ENCODE data around the gene PRTG.
"Not testable (repeated sequence)": the region's sequence is repeated elsewhere in the genome, so short reads cannot be mapped to it uniquely, and the experiment has no call there.

The PRTG gene

DNA sequence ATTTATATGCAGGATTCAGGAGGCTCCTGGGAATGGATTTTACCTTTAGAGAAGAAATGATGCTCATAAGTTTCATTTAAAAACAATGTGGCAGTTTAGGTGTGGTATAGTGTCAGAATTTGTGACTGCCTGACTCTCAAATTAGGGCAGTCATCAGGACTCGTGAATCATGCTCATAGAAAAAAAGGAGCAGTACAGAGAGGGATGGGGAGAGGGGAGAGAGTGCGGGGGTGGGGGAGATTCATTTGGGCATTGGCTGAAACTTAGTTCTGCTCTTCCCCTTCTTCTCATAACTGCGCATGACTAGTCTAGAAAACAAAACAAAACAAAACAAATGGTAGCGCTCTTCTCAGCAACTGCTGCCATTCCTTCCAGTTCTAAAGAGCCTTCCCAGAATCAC lies 44.3 kb downstream of the PRTG start:
- DNase-seq, result no peak

DNA sequence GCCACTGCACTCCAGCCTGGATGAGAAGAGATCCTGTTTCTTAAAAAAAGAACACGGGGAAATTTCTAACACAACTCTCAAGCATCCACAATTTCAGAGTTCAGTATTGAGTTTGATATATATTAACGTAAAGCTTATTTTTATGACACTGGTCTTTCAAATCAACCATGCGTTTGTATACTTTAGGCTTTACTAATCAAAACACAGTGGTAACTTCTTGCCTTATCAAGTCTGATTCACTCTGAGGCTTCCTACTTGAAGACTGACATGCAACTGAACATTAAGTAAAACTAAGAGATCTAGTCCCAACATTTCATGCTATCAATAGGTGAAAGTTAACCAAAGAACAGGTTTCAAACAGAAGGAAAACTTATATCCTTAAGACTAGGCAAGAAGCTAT lies 46.7 kb downstream of the PRTG start:
- DNase-seq, result no peak

DNA sequence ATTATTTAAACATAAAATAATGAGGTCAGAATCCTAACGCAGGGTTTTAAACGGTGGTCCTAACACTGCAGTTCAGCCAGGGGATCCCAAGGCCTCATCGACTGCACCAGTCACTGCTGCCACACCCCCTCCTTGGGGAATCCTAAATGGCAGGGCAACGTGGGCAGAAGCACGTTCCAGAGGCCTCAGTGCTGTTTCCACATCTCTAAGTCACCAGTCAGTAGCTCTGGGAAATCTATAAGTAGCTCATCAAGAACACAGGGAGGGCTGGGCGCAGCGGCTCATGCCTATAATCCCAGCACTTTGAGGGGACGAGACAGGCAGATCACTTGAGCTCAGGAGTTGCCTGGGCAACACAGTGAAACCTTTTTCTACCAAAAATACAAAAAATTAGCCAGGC lies 47.5 kb downstream of the PRTG start:
- DNase-seq, result no peak

DNA sequence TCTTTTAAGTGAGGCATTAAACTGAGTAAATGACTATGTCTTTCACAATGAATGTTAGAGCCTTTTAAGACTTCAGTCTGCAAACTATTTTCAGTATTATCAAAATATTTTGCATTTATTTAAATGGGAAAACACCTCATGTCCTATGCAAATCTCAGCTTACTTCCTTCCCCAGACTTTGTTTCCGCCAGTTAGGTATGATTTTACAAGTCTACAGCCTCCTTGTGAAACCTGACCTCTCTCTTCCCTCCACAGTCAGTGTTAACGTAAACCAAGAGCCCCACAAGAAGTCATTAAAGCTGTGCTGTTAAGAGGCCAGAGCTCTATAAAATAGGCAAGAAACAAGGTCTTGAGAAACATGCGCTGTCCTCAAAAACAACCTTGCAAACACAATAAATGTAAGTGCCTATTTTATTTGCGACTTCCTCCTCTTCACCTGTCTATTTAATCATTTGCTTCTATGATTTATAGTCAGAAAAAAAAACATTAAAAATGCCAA lies 48.3 kb downstream of the PRTG start:
- no peak for DNase-seq

DNA sequence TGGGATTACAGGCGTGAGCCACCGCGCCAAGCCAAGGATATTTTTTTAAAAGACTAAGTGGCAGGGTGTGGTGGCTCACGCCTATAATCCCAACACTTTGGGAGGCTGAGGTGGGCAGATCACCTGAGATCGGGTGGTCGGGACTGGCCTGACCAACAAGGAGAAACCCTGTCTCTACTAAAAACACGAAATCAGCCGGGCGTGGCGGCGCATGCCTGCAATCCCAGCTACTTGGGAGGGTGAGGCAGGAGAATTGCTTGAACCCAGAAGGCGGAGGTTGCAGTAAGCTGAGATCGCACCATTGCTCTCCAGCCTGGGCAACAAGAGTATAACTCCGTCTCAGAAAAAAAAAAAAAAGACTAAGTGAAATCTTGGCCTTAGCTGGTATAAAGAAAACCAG lies 49.8 kb downstream of the PRTG start:
- not testable (repeated sequence) for DNase-seq

DNA sequence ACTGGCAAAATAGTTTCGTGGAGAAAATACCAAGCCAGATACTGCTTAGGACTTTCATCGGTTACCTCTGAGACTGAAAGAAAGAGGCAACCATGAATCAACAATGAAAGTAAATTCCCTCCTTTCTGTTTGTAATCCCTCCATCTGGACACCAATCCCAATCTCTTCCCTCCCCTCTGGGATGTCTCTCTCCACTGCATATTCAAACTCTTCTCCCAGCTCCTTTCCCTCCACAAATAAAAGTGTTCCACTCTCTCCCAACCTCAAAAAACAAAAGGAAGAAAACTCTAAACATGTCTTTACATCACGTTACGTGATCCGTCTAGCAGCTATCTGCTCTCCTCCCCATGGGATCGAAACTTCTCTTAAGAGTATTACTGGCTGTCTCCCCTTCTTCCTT lies 55.2 kb downstream of the PRTG start:
- DNase-seq, result no peak

DNA sequence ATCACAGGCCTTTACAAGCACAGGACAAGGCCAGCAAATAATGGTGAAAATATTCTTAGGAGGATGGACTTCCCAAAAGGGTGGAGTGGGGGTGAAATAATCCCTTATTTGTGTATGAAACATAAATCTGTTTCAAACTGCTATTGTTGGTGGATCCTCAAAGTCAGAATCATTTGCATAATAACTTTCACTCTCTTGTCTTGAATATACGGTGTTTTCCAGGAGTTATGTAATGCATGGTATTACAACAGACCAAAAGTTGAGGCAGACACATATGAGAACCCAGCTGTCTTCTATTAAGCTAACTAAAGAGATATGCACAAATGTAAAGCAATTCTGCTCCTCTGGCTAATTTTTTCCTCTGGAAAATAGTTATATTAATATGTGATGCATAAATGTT lies 57.7 kb downstream of the PRTG start:
- no peak for DNase-seq

DNA sequence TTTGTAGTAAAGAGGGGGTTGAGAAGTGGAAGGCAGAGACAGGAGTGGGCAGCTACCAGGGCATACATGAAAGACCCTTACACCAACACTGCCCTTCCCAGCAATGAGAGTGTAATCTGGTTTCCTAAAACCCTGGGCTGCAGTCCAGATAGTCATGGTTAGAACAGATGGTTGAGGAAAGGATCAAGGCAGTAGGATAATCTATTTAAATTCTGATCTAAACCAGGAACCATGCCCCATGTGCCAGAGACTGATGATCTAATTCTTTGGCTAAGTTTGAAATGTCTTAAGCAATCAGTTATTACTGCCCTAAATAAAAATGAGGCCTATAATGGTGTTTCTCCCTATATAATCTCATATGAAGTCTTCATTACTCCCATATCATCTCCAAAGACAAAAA lies 59.6 kb downstream of the PRTG start:
- no peak for DNase-seq

DNA sequence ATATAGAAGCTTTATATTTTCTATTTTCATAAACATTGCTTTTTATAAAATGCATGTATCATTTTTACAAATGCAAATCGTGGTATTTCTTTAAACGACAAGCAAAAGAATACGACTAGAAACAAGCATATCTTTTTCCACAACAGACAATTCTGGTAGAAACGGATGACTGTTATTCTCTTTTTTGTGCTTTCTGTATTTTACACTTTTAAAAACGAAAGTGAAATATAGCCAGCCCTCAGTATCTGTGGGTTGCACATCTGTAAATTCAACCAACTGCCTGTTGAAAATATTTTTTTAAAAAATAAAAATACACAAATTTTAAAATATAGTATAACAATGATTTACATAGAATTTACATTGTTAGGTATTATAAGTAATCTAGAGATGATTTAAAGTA lies 61.3 kb downstream of the PRTG start:
- DNase-seq, result no peak

DNA sequence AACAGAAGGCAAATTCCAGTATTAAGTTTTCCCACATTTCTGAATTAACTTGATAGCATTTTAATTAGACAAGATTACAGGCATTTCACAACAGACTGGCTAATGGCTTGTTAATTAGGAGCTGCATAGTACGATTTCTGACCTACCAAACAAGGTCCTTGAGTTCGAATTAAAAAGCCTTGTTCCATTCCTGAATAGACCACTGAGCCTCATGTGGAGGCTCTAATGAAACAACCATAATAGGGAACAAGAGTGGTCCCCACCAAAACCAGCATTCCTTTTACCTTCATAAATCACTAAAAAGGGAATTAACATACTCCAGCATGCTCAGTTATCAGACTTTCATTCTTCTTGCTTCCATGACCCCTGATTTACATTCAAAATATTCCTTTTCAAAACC lies 66.4 kb downstream of the PRTG start:
- no peak for DNase-seq

DNA sequence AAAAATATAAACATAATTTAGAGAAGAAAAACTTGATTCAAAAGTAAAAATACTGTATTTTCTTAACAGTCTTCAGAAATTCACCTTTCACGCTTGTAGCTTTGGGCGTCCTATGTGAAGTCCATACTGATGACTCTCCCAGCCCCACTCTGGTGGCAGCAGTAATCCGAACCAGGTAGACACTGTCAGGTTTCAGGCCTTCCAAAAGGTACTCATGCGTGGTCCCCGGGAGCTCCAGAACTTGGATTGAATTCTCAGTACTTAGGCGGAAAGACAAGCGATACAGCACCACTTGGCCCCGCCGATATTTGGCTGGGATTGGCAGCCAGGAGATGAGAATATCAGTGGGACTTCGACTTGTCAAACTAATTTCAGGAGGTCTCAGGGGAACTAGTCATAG lies 69.7 kb downstream of the PRTG start:
- DNase-seq, result no peak

DNA sequence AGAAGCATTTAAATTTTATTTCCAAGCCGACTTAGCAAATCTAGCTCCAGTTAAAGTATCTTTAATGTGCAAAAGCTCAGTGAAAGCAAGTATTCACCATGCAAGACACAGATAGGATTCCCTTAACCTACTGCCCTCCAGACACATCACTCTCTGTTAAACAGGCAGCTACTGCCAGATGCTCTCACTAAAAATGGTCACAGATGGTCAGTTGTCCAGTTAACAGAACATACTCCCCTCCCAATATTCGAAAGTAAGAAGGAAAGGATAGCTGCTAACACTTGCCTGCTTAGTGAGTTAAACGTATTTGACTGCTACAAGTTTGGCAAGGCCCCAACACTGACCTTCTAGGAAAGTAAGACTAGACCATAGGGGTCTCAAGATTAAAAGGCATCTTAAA lies 73.7 kb downstream of the PRTG start:
- no peak for DNase-seq

DNA sequence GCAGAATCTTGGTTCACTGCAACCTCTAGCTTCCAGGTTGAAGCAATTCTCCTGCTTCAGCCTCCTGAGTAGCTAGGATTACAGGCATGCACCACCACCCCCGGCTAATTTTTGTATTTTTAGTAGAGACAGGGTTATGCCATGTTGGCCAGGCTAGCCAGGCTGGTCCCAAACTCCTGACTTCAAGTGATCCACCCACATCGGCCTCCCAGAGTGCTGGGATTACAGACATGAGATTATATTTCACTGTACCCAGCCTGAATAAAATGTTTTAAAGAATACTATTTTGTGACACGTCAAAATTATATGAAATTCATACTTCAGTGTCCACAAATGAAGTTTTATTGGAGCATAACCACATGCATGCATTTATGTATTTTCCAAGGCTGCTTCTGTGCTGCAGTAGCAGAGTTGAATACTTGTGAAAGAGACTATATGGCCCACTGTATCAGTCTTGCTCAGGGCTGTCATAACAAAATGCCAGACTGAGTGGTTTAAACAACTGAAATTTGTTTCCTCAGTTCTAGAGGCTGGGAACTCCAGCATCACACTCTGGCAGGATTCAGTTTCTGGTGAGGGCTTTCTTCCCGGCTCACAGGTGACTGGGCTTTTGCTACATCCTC lies 77.2 kb downstream of the PRTG start:
- no peak for DNase-seq

DNA sequence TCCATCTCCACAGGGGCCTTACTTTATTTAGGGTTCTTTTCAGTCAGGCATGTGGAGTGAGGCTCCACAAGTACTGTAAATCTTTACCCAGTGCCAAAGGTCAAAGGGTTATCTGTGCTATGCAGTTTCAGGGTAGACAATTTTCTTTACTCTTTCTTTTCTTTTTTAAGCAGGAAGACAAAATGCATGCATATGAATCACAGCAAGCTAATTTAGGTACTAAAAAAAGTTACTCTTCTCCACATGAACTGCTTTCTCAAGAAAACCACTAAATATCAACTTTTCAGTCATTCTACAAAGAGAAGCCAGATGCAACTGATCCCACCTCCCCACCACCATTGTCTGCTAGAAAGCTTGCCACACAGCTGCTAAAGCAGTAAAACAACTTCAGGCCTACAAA lies 81.5 kb downstream of the PRTG start:
- DNase-seq, result no peak

DNA sequence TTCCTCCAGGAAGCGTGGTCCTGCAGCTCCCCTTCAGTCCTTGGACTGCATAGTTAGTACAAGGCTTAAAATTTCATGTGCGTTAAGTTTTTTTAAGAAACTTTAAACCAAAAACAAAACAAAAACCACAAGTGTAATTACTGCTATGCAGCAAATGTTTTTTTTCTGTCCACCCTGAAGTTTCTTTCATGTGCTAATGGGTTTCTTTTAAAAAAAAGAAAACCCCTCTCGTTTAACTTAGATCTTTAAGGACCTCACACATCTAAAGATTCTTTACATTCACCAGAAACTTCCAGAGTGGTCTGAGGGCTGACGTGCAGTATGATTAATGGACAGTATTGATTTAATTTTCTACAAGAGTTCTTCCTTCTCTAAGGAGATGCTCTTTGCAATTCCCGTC lies 82.8 kb downstream of the PRTG start:
- DNase-seq, result no peak

DNA sequence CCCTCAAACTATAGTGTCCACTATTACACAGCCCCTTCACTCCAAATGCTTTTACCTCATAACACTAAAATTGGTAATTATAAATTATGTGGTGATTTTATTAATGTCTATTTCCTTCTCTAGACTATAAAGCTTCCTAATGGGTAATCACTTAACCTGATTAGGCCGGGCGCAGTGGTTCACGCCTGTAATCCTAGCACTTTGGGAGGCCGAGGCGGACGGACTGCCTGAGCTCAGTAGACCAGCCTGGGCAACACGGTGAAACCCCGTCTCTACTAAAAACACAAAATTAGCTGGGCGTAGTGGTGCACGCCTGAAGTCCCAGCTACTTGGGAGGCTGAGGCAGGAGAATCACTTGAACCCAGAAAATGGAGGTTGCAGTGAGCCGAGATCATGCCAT lies 83.5 kb downstream of the PRTG start:
- DNase-seq, result no peak

DNA sequence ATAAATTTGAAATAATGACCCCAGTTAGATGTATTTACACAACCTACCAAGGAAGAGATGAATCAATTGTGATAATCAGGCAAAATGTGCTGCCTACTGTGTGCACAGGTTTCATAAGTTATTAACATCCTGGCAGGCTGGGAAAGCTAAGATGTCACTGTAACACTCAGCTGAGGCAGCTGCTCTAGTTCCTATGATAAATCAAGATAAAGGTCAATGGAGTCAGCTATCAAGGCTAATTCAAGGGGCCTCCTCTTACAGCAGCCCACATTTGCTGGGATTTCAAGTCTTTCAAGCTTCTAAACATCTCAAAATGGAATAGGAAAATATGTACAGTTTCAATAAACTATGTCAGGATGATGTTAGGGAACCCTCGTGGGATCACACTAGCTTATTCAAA lies 84.1 kb downstream of the PRTG start:
- no peak for DNase-seq

DNA sequence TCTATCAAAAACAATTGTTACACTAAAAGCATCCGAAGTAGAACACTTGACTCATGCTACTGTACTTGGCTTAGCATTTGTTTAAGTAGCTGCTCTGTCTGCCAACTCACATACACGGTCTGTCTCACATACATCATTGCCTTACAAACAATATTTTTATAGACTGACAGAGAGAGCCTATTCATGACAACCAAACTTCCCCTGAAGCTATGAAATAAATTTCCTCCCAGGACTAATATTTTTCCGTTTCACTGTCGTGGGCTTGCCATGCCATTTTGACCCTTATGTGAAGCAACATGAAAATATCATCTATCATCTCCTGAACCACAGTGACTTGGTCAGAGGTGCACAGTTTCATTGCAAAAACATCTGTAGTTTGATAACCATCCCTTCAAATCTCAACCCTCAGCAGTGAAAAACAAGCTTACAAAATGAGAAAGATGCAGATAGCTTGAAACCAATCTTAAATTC lies 88.4 kb downstream of the PRTG start:
- DNase-seq, result no peak

DNA sequence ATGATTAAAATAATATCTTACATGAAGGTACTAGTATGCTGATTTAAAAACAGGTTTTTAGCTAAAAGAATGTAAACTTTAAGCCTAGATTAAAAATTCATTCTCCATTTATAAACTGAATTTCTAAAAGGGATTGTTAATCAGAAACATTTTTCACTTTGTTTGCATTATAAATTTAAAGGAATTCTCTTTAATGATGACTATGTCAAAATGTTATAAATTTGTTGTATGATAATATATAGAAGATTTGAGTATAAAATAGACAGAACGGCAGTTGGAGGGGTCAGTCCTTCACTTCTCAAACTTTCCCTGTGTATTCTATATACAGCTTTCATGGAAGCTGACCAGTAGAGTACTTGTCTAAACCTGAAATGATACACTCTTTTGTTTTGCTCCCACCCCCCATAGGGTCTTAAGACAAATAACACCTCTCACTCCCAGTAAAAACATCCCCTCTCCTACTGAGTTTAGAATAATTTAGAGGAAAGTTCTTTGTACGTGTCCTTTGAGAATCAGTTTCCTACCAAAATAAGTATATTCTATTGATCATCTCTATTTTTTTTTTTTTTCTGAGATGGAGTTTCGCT lies 90.0 kb downstream of the PRTG start:
- DNase-seq, result no peak

DNA sequence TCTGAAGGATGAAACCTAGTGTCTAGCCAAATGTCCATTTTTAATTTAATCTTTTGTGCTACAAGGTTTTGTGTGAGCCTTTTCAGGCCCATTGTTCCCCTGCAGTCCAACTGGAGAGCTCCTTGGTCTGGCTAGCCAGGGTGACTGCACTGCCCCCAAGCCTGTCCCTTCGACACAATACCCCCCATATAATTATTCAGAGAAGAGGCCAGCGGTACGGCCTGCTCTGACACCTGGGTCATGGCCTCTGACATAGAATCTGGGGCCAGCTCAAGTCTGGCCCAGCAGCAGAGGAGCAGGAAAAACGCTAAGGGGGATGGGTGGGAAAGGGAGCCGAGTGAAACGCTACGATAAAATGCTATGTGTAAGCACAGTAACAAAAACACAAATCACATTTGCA lies 90.6 kb downstream of the PRTG start:
- no peak for DNase-seq

DNA sequence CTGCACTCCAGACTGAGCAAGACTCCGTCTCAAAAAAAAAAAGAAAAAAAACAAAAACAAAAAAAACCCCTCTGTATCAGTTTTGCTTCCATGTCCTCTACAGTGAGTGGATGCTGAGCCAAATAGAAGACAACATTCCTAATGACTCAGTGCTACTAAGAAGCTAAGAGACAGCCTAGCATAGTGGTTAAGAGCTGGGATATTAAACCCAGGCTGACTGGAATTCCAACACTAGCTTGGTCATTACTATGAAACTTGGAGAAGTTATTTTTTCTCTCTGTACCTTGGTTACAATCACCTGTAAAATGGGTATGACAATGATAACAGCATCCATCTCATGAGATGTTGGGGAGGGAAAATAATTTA lies 93.9 kb downstream of the PRTG start:
- DNase-seq, result no peak

DNA sequence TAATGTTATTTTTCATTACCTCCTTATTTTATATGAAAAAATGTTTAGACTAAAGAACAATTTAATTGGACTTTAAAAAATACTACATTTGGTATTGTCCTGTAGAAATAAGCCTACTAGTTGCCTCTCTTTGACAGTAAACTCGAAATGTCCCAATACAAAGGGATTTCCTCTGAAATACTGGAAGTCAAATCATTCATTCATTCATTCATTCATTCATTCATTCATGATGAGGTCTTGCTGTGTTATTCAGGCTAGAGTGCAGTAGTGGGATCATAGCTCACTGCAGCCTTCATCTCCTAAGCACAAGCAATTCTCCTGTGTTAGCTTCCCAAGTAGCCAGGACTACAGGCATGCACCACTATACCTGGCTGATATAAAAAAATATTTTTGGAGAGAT lies 104.2 kb downstream of the PRTG start:
- DNase-seq, result no peak

DNA sequence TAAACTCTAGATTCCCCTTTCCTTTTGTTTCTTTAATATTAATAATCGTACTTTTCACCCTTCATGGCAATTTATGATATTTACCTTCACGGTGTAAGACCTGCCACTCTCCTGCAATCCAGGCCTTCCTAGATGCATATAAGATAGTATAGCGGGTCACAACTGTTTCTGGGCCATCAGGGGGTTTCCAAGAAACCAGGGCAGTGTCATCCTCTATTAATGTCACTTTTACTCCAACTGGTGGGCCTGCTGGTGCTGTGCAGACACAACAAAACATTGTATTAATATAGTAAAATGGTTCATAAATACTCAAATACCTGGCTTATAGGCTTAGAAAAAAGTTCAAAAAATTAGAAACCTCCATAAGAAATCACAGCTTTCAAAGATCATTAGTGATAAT lies 105.9 kb downstream of the PRTG start:
- DNase-seq, result no peak

DNA sequence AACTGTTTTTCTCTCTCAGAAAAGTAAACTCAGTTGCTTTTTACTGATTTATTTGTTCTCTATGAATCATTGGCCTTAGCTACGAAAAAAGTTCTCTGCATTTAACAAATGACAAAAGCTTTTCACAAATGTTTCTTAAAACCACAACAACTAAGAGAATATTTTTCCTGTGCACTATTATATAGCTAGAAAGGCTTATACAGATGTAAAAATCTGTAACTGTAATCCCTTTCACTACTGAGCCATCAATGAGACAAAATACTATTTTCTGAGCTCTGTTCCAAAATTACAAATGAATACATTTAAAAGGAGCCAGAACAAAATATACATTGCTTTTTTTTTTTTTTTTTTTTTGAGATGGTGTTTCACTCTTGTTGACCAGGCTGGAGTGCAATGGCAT lies 109.2 kb downstream of the PRTG start:
- no peak for DNase-seq

DNA sequence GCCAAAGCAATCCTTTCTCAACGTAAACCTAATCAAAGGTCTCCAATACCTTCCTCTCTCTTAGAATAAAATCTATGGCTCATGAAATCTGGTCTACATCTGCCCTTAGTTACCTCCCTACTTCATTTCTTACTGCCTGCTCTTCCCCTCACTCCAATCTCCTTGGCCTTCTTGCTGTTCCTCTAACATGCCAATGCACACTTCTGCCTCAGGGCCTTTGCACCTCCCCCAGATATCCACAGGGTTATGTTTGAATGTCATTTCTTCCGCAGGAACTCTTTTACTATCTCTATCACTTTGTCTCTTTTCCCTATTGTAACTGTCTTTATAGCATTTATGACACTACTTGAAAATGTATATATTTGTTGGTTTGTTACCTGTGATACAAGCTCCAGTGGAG lies 110.5 kb downstream of the PRTG start:
- no peak for DNase-seq
